Psoas muscle (tissue), 8 donors: ENCODE measurements around the gene ADAMTSL2. TPM values are rescaled to one million over a fixed set of nuclear protein-coding genes. Genes with fewer than 3 reads are reported as not detected.

ENCODE experiments used
- ATAC-seq, 4 donors: fragments of 200-7000 bp; cut with Tn5 transposase; one replicate each; pipeline ENCODE4 v1.9.1; 2020; ENCODE audit warnings: moderate library complexity in 3 of 4, mild to moderate bottlenecking in 2 of 4
- DNase-seq, 2 donors: peaks; one replicate each; pipeline ENCODE4 v3.0.0-alpha.2; 2020
- H3K27ac ChIP-seq: fragments of 200-600 bp; one replicate; pipeline ENCODE4 v1.8.0; 2022
- H3K27me3 ChIP-seq, 3 donors: fragments of 200-600 bp in 1 of 3; one replicate each; pipeline versions ENCODE4 v1.6.1 to v1.8.0; 2013 to 2022; ENCODE audit warnings: low read length in 2 of 3, mild to moderate bottlenecking in 2 of 3, moderate library complexity in 1 of 3; ENCODE audit not compliant: insufficient read depth in 3 of 3
- H3K36me3 ChIP-seq, 2 donors: fragments of 200-600 bp in 1 of 2; one replicate each; pipeline versions ENCODE4 v1.6.1 to v1.8.0; 2013 to 2022; ENCODE audit warnings: low read depth in 1 of 2, mild to moderate bottlenecking in 1 of 2, moderate library complexity in 1 of 2; ENCODE audit not compliant: insufficient read depth in 1 of 2
- H3K4me1 ChIP-seq: fragments of 200-600 bp; one replicate; pipeline ENCODE4 v1.8.0; 2022
- H3K4me3 ChIP-seq: fragments of 200-600 bp; one replicate; pipeline ENCODE4 v1.8.0; 2022; ENCODE audit warnings: mild to moderate bottlenecking
- H3K9me3 ChIP-seq: fragments of 200-600 bp; one replicate; pipeline ENCODE4 v1.8.0; 2022
- CTCF ChIP-seq: fragments of 200-600 bp; IDR thresholded peaks from one replicate; pipeline ENCODE4 v1.8.0; 2022; ENCODE audit warnings: antibody characterized with exemption
- WGBS, 3 donors: extraction: QIAGEN DNeasy Blood & Tissue Kit; methylation state at CpG; one replicate each; pipeline versions ENCODE4 v1.1.6 to v1.1.7; 2013; 5-methylcytosine and 5-hydroxymethylcytosine counted together
- intact Hi-C, 2 donors: fragments of 100-400 bp; cut with DNase I; formaldehyde crosslinking; loops; one replicate each; pipeline versions ENCODE4 v1.11.0 to v1.14.2; 2022
- polyA plus RNA-seq, 3 donors: library from polyadenylated mRNA; stranded (reverse); fragments of 200-250 nt; gene quantifications; one replicate each; pipeline ENCODE4 v1.2.3, GENCODE V29; 2013
- total RNA-seq, 4 donors: library from RNA; stranded (reverse); fragmentation: NEBNext Ultra II Directional in 2 of 4; extraction: Animal tissue kit (Norgen Biotek cat#: 25700) in 2 of 4; gene quantifications; one replicate each; pipeline versions ENCODE4 v1.2.1 to v1.2.4, GENCODE V29; 2021 to 2023
- donor health status: healthy with polysubstance abuse.
- donor health status: DM: no; HTN: no; CAD: no; lungs with moderate emphysema.
- donor health status: Bipolar disorder and iron deficiency.
- donor health status: healthy.
- donor health status: DM: yes; HTN: yes; CAD: no.
- donor health status: DM: no; HTN: no; CAD: no.
- donor health status: DM: no; HTN: no; CAD: no.
- donor health status: DM: yes; HTN: yes; CAD: no.

The ADAMTSL2 gene
- total and polyA plus RNA-seq, 7 donors = 0.21 to 5.4 (median 0.71) TPM

GRCh38 chr9:133542002-133542401, 7.5 kb downstream of the ADAMTSL2 start:
- DNase-seq (no peak), ATAC-seq (no peak)
- no peak overlapping the region for H3K4me3 ChIP-seq
- WGBS, 3 donors = 57 to 69% (median 62%) methylated on average over 13 of the region's 13 CpGs
- TF ChIP-seq CTCF = no peak
- H3K36me3 ChIP-seq = no peaks in the 10 kb centered on the region
- H3K27ac ChIP-seq = no peak overlapping the region
- H3K9me3 ChIP-seq = no peaks in the 10 kb centered on the region
- intact Hi-C loops = no loop called here
- peaks cover 3% of the 10 kb centered on the region for H3K4me1 ChIP-seq
- peaks cover 0 to 28% (median 0%) of the 10 kb centered on the region in 3 donors for H3K27me3 ChIP-seq

- H3K36me3 ChIP-seq = no peaks in the 10 kb centered on the region
- TF ChIP-seq CTCF = no peak
- no peaks in the 10 kb centered on the region for H3K9me3 ChIP-seq
- intact Hi-C loops = no loop called here
- H3K27me3 ChIP-seq = peaks cover 0 to 13% (median 0%) of the 10 kb centered on the region in 3 donors
- H3K27ac ChIP-seq = no peak overlapping the region
- H3K4me1 ChIP-seq = peaks cover 3% of the 10 kb centered on the region
- DNase-seq (no peak), ATAC-seq (no peak)
- H3K4me3 ChIP-seq = no peak overlapping the region
- 83 to 88% (median 85%) methylated on average over 16 of the region's 16 CpGs for WGBS, 3 donors
These were observed 9.4 kb downstream of the ADAMTSL2 start for GRCh38 chr9:133543772-133544467.

GRCh38 chr9:133545494-133546286, 11.2 kb downstream of the ADAMTSL2 start:
- intact Hi-C loops = no loop called here
- Histone ChIP-seq H3K27ac (no peak overlapping the region), H3K4me3 (no peak overlapping the region), H3K27me3 (peaks cover 0 to 3% (median 0%) of the 10 kb centered on the region in 3 donors), H3K4me1 (no peaks in the 10 kb centered on the region), H3K36me3 (no peaks in the 10 kb centered on the region), H3K9me3 (no peaks in the 10 kb centered on the region)
- DNase-seq = peak; percentile 50 to 66
- TF ChIP-seq CTCF = no peak
- 35 to 52% (median 36%) methylated on average over 25 of the region's 25 CpGs for WGBS, 3 donors
- ATAC-seq = peak in 3 of 4 donors; percentile 24 to 73 (median 46)

GRCh38 chr9:133546287-133546680, 11.8 kb downstream of the ADAMTSL2 start:
- TF ChIP-seq CTCF = no peak
- intact Hi-C loops = no loop called here
- ATAC-seq (no peak), DNase-seq (no peak)
- H3K27ac ChIP-seq = no peak overlapping the region
- H3K9me3 ChIP-seq = no peaks in the 10 kb centered on the region
- peaks cover 0 to 3% (median 0%) of the 10 kb centered on the region in 3 donors for H3K27me3 ChIP-seq
- 64 to 83% (median 73%) methylated on average over 7 to 8 of the region's 8 CpGs for WGBS, 3 donors
- no peaks in the 10 kb centered on the region for H3K36me3 ChIP-seq
- no peak overlapping the region for H3K4me3 ChIP-seq
- H3K4me1 ChIP-seq = no peaks in the 10 kb centered on the region
